GM12891 (cell line): ENCODE measurements around the gene N4BP3.
"Not testable (repeated sequence)": the region's sequence is repeated elsewhere in the genome, so short reads cannot be mapped to it uniquely, and the experiment has no call there.

ENCODE experiments used
- PAX5 ChIP-seq: IDR thresholded peaks from 2 replicates; pipeline ENCODE4 v1.6.1; 2011; ENCODE audit warnings: low read length, moderate library complexity, mild to moderate bottlenecking; ENCODE audit not compliant: insufficient read depth, severe bottlenecking
- POLR2A ChIP-seq: IDR thresholded peaks from 2 replicates; pipeline ENCODE4 v1.6.1; 2011; ENCODE audit warnings: low read depth, low read length, control low read depth

DNA sequence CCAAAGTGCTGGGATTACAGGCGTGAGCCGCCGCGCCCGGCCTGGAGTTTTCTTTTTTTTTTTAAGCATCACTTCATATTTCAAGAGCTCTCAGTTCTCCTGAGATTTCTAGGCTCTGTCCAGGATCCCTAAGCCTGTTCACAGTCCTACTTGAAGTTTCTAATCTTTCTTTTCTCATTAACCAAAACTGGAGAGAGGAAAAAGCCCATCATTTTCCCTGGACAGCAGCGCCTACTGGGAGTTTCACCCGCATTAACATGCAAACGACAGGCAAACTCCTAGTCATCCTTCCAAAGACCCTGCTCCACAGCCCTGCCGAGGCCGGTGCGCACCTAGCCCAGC lies 16.9 kb downstream of the N4BP3 start:
- not testable (repeated sequence) for TF ChIP-seq POLR2A, PAX5
